Trophoblast cell (in vitro differentiated cells and primary cell): ENCODE data around the gene CACNG1.
"Not testable (repeated sequence)": the region's sequence is repeated elsewhere in the genome, so short reads cannot be mapped to it uniquely, and the experiment has no call there.

Source experiments
- DNase-seq, 2 donors: peaks; one replicate each; pipeline ENCODE4 v3.0.0-alpha.2; 2016
- H2AFZ ChIP-seq: 2 replicates; pipeline ENCODE4 v1.6.1; 2013; ENCODE audit warnings: low read length, moderate library complexity, mild to moderate bottlenecking; ENCODE audit not compliant: insufficient read depth, poor library complexity
- H2AK5ac ChIP-seq: 2 replicates; pipeline ENCODE4 v1.6.1; 2013; ENCODE audit warnings: mild to moderate bottlenecking, low read length
- H2BK120ac ChIP-seq: 2 replicates; pipeline ENCODE4 v1.6.1; 2013; ENCODE audit warnings: low read length, mild to moderate bottlenecking, moderate library complexity; ENCODE audit not compliant: insufficient read depth, poor library complexity
- H2BK12ac ChIP-seq: 2 replicates; pipeline ENCODE4 v1.6.1; 2013; ENCODE audit warnings: mild to moderate bottlenecking, low read length, moderate library complexity
- H2BK5ac ChIP-seq: 2 replicates; pipeline ENCODE4 v1.6.1; 2013; ENCODE audit warnings: low read length, low read depth, moderate library complexity, mild to moderate bottlenecking; ENCODE audit not compliant: poor library complexity
- H3K14ac ChIP-seq: 2 replicates; pipeline ENCODE4 v1.6.1; 2013; ENCODE audit warnings: mild to moderate bottlenecking, low read length
- H3K18ac ChIP-seq: 2 replicates; pipeline ENCODE4 v1.6.1; 2013; ENCODE audit warnings: mild to moderate bottlenecking, low read length
- H3K23ac ChIP-seq: 2 replicates; pipeline ENCODE4 v1.6.1; 2013; ENCODE audit warnings: low read length
- H3K27ac ChIP-seq: 2 replicates; pipeline ENCODE4 v1.5.1; 2013; ENCODE audit warnings: low read depth, mild to moderate bottlenecking, inconsistent platforms, low read length, moderate library complexity
- H3K27me3 ChIP-seq: 2 replicates; pipeline ENCODE4 v1.6.1; 2013; ENCODE audit warnings: inconsistent platforms, mild to moderate bottlenecking, low read length, moderate library complexity; ENCODE audit not compliant: insufficient read depth
- H3K36me3 ChIP-seq, 2 experiments: 1 replicate in 1 of 2; 2 replicates in 1 of 2; pipeline ENCODE4 v1.6.1; 2013; ENCODE audit warnings: low read length in 2 of 2, mild to moderate bottlenecking in 2 of 2, moderate library complexity in 1 of 2; ENCODE audit not compliant: insufficient read depth in 2 of 2, control insufficient read depth in 1 of 2
- H3K4ac ChIP-seq: 2 replicates; pipeline ENCODE4 v1.6.1; 2013; ENCODE audit warnings: low read depth, mild to moderate bottlenecking, low read length, moderate library complexity
- H3K4me1 ChIP-seq, 2 experiments: 1 replicate in 1 of 2; 2 replicates in 1 of 2; pipeline ENCODE4 v1.6.1; 2013; ENCODE audit warnings: low read length in 2 of 2, mild to moderate bottlenecking in 2 of 2, moderate library complexity in 1 of 2; ENCODE audit not compliant: insufficient read depth in 2 of 2, control insufficient read depth in 1 of 2
- H3K4me2 ChIP-seq: 2 replicates; pipeline ENCODE4 v1.6.1; 2013; ENCODE audit warnings: inconsistent platforms, mild to moderate bottlenecking, low read length, moderate library complexity
- H3K4me3 ChIP-seq: 2 replicates; pipeline ENCODE4 v1.5.1; 2013; ENCODE audit warnings: mild to moderate bottlenecking, low read depth, low read length, inconsistent platforms
- H3K79me1 ChIP-seq: one replicate; pipeline ENCODE4 v1.6.1; 2013; ENCODE audit warnings: low read length
- H3K79me2 ChIP-seq: 2 replicates; pipeline ENCODE4 v1.6.1; 2013; ENCODE audit warnings: low read length, mild to moderate bottlenecking; ENCODE audit not compliant: control insufficient read depth, insufficient read depth, poor library complexity
- H3K9ac ChIP-seq: 2 replicates; pipeline ENCODE4 v1.6.1; 2013; ENCODE audit warnings: mild to moderate bottlenecking, low read length
- H3K9me3 ChIP-seq: 2 replicates; pipeline ENCODE4 v1.6.1; 2013; ENCODE audit warnings: low read depth, mild to moderate bottlenecking, control low read depth, inconsistent platforms, low read length; ENCODE audit not compliant: insufficient read depth
- H4K12ac ChIP-seq: 2 replicates; pipeline ENCODE4 v1.6.1; 2013; ENCODE audit warnings: low read depth, mild to moderate bottlenecking, low read length, moderate library complexity
- H4K8ac ChIP-seq: 2 replicates; pipeline ENCODE4 v1.6.1; 2013; ENCODE audit warnings: low read depth, mild to moderate bottlenecking, low read length, moderate library complexity
- H4K91ac ChIP-seq: one replicate; pipeline ENCODE4 v1.6.1; 2013; ENCODE audit warnings: low read depth, mild to moderate bottlenecking, low read length, moderate library complexity
- WGBS: extraction: QIAGEN DNeasy Blood & Tissue Kit; methylation state at CpG from one replicate; pipeline ENCODE4 v1.1.7; 2013; ENCODE audit warnings: missing lambda C conversion rate; ENCODE audit not compliant: insufficient read length, insufficient coverage; ENCODE audit errors: extremely low coverage; 5-methylcytosine and 5-hydroxymethylcytosine counted together

CACNG1 gene

GRCh38 chr17:67038861-67039365 lies 5.4 kb upstream of the CACNG1 start:
- Histone ChIP-seq H3K9ac (no peak overlapping the region), H4K91ac (no peak overlapping the region), H3K79me1 (no peaks in the 10 kb centered on the region), H3K18ac (no peak overlapping the region), H4K8ac (no peak overlapping the region), H2AFZ (no peak overlapping the region), H4K12ac (no peak overlapping the region), H3K27me3 (no peaks in the 10 kb centered on the region), H2BK120ac (no peak overlapping the region), H2AK5ac (no peak overlapping the region), H3K14ac (no peak overlapping the region), H3K4me2 (no peak overlapping the region), H3K4ac (no peak overlapping the region), H3K4me3 (no peak overlapping the region), H3K79me2 (no peaks in the 10 kb centered on the region), H2BK12ac (no peak overlapping the region), H3K4me1 (peaks cover 3 to 7% of the 10 kb centered on the region in 2 experiments), H3K27ac (no peak overlapping the region), H2BK5ac (no peak overlapping the region), H3K23ac (no peak overlapping the region), H3K9me3 (no peaks in the 10 kb centered on the region), H3K36me3 (no peaks in the 10 kb centered on the region)
- DNase-seq, result no peak
- WGBS, result no CpG with 5 or more reads among the region's 5 CpGs

GRCh38 chr17:67040652-67041051 lies 3.7 kb upstream of the CACNG1 start:
- Histone ChIP-seq H3K4ac (no peak overlapping the region), H3K27me3 (no peaks in the 10 kb centered on the region), H2BK5ac (no peak overlapping the region), H3K4me2 (no peak overlapping the region), H4K12ac (no peak overlapping the region), H3K9me3 (no peaks in the 10 kb centered on the region), H3K9ac (no peak overlapping the region), H3K4me1 (peaks cover 3 to 7% of the 10 kb centered on the region in 2 experiments), H3K79me2 (no peaks in the 10 kb centered on the region), H3K23ac (no peak overlapping the region), H3K27ac (no peak overlapping the region), H4K8ac (no peak overlapping the region), H3K14ac (no peak overlapping the region), H4K91ac (no peak overlapping the region), H3K36me3 (no peaks in the 10 kb centered on the region), H3K4me3 (no peak overlapping the region), H3K18ac (no peak overlapping the region), H2BK120ac (no peak overlapping the region), H2BK12ac (no peak overlapping the region), H3K79me1 (no peaks in the 10 kb centered on the region), H2AFZ (no peak overlapping the region), H2AK5ac (no peak overlapping the region)
- no peak for DNase-seq
- no CpG with 5 or more reads among the region's 6 CpGs for WGBS

GRCh38 chr17:67041119-67041518 lies 3.2 kb upstream of the CACNG1 start:
- not testable (repeated sequence) for H3K79me1 ChIP-seq, H2AK5ac ChIP-seq, H2AFZ ChIP-seq, H2BK120ac ChIP-seq, H3K79me2 ChIP-seq, H3K23ac ChIP-seq, H3K18ac ChIP-seq, H4K91ac ChIP-seq, H3K36me3 ChIP-seq, H2BK12ac ChIP-seq, H3K4me2 ChIP-seq, H3K9me3 ChIP-seq, H4K12ac ChIP-seq, DNase-seq, H3K27me3 ChIP-seq, H3K9ac ChIP-seq, H3K4ac ChIP-seq, H4K8ac ChIP-seq, H3K4me1 ChIP-seq, H3K14ac ChIP-seq, H3K27ac ChIP-seq, H2BK5ac ChIP-seq, H3K4me3 ChIP-seq
- no CpG with 5 or more reads among the region's 5 CpGs for WGBS

- no peaks in the 10 kb centered on the region for H3K27me3 ChIP-seq
- H3K9me3 ChIP-seq, result no peaks in the 10 kb centered on the region
- DNase-seq, result no peak
- H3K4me2 ChIP-seq, result no peak overlapping the region
- H3K23ac ChIP-seq, result no peak overlapping the region
- H2BK120ac ChIP-seq, result no peak overlapping the region
- H2AFZ ChIP-seq, result no peak overlapping the region
- no peak overlapping the region for H2AK5ac ChIP-seq
- H3K4me1 ChIP-seq, result peaks cover 3 to 7% of the 10 kb centered on the region in 2 experiments
- H4K8ac ChIP-seq, result no peak overlapping the region
- no peak overlapping the region for H4K12ac ChIP-seq
- no peak overlapping the region for H2BK5ac ChIP-seq
- H3K36me3 ChIP-seq, result no peaks in the 10 kb centered on the region
- H3K4ac ChIP-seq, result no peak overlapping the region
- H2BK12ac ChIP-seq, result no peak overlapping the region
- H3K79me2 ChIP-seq, result no peaks in the 10 kb centered on the region
- WGBS, result no CpG with 5 or more reads among the region's 7 CpGs
- H3K14ac ChIP-seq, result no peak overlapping the region
- H3K79me1 ChIP-seq, result no peaks in the 10 kb centered on the region
- no peak overlapping the region for H3K18ac ChIP-seq
- H3K27ac ChIP-seq, result no peak overlapping the region
- H4K91ac ChIP-seq, result no peak overlapping the region
- no peak overlapping the region for H3K9ac ChIP-seq
- no peak overlapping the region for H3K4me3 ChIP-seq
Measured at GRCh38 chr17:67041531-67041930, 2.8 kb upstream of the CACNG1 start.
